Mucosa of gallbladder (tissue), 1 donor: ENCODE data around the gene CRB2. TPM values are rescaled to one million over a fixed set of nuclear protein-coding genes. Genes with fewer than 3 reads are reported as not detected.

Source experiments
- DNase-seq: peaks from one replicate; pipeline ENCODE4 v3.0.0-alpha.2; 2020; ENCODE audit warnings: low spot score
- total RNA-seq: library from RNA; stranded (reverse); gene quantifications from one replicate; pipeline ENCODE4 v1.2.1, GENCODE V29; 2021
- donor health status: DM: no; HTN: no; CAD: no.

Gene CRB2
- total RNA-seq, 1 donor from 2014 or later, result 0.06 TPM

DNA sequence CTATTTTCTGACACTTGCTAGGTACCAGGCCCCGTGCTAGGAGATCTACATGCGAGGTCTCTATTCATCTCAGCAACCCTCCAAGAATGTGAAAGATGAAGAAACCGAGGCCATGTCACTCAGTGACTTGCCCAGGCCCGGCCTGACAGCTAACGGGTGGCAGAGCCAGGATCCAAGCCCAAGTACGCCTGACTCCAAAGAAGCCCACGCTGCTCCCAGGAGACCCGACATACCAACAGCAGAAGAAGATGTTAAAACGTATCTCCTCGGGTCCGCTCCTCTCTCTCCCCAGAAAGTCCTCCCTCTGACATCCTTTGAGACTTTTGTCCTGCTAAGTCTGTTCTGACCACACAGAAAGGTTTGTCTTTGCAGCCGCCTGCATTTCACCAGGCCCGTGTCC, 65.2 kb downstream of the CRB2 start:
- DNase-seq, result no peak

DNA sequence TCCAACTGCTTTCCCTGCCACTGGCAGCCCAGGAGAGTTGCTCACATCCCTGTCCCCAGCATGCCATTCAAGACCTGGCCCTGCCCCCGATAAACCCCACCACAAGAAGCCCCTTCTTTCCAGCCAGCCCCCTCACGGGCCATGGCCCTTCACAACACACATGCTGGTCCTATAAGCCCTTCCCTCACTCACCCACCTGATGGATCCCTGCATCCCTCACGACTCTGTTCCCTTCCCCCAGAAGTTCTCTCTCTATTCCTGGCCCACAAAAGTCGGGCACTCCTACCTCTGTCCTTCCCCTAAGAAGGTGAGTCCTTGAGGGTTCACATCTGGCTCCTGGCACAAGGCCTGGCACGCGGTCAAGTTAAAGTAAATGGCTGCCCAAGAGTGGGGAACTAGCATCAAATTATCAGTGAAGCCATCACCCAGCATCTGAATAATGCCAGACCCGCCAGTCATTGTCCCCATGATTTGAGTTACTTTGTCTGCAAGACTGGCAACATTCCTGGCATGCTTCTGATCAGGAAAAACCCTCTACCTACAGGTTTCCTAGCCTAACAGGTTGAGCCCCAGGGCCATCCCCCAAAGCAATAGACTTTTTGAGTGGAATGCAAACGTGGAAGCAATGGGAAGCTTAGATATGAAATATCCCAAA, 65.9 kb downstream of the CRB2 start:
- no peak for DNase-seq

DNA sequence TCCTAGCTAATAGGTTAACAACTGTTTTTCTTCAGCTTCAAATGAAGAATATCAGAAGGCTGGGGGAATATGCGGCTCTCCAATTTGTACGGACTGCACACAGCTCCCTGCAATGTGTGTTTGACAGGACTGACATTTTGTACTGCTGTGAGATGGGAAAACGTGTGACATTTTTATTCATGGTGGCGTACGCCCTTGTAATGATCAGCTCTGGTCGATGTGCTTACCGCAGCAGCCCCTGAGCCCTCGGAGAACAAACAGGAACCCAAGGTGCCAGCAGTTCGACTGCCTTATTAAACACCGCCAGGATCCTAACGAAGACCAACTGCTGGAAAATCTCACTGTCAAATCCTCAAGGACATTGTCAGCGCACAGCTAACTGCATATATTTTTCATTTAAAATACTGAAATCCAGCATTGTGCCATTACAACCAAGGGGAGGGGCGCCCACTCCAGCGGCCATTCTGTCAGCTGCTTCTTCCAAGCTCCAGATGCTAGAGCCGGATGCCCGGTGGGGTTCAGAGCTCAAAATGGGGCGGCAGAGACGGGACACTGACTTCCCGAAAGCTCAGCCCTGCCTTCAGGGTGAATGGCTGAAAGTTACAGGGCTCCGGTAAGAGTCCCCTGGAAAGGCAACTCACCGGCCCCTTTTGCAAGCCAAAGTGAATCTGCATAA, 66.8 kb downstream of the CRB2 start:
- no peak for DNase-seq

DNA sequence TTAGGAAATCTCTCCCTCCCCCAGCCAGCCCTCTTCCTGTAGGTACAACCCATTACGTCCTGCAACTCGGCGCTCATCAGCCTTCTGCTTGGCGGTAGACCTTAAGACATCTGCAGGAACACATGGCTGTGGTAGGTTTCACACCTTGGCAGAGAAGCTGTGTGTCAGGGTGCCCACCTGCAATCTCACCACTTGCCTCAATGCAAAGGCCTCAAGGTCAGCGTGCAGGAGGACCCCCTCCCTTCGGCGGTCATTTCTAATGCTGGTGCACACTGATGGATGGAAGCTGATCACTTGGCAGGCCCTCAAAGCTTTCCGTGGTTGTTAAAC, 67.3 kb downstream of the CRB2 start:
- DNase-seq, result no peak

DNA sequence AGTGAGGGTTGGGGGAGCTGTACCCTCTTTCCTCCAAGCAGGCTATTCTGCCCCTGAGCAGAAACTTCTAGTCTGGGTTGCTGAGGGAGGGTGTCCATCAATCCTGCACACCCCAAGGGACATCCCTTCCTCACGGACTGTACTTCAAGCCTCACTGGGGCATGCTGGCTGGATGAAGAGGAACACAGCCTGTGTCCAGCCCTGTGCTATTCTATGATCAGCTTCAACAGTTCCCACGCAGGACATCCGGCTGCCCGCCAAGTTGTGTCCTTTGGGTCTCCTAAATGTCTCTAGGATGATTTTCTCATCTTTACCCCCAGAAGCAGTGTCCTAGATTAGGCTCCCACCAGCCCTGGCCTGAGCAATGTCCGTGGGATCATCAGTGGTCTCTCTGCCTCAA, 68.1 kb downstream of the CRB2 start:
- no peak for DNase-seq

DNA sequence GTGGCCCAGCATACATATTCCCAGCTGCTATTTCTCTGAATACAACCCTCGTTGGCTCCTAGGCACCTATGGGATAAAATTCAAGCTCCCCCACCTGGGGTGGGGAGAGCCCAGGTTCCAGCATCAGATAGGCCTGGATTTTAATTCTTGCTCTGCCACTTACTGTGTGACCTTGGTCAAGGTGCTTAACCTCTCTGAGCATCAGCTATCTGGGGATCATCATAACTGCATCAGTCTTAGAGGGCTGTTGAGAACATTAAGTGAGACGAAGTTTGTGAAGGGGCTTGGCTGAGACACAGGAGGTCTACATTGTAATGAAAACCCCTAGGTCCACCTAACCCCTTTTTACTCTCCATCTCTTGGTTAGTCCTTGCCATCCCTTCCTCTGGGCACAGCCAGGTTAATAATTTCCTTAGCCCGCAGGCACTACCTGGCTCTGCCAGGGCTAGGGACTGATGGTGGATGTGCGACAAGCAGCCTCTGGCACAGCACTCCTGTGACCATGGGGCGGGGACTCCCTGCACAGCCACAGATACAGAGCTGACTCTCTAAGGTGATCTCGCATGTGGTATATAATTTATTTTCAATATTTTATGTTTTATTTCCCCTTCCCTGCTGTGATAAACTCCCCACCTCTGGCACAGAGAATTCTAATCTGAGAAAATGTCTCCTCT, 68.7 kb downstream of the CRB2 start:
- DNase-seq, result no peak

DNA sequence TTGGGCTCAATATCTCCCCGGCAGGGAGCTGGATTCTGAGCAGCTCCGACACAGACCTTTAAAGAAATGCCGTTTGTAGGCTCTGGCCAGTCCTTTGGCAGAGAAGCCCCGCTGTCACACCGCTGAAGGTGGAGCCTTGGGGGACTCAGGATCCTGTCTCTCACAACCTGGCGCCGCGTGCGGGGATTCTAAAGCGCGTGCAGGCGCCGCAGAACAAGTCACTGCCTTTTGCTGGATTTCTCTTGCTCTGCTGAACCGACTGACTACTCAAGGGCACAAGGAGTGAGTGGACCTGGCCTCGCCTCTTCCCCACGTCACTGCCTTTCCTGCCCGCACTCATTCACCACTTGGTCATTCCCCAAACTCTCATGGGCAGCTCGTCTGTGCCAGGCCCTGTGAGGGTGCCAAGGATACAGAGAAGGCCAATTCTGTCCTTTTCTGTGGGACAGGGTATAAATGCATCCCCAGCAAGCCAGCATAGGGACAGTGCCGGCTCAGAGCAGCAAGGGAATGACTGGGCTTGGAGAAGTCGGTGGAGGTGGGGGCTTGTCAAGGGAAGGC, 69.3 kb downstream of the CRB2 start:
- DNase-seq, result no peak

DNA sequence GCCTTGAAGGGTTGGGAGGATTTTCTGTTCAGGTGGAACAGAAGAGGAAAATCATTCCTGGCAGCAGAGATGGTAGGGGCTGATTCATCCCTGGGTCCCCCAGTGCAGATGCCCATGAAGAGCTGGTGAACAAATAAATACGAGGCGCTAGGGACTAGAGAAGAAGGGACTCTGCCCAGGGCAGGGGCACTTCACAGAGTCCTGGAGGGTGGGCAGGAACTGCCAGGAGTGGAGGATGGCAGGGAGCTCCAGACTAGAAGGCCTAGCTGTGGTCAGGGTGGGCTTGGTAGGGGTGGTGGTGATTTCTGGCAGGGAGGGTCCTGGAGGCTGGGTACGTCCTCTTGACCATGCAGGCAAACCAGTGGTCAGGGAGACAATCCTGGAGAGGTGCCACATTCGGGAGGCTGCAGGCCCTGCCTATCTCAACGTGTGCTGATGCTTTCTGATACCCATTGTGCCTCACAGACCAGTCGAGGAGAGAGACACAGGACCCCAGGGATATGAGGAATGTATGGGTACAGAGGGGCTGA, 69.9 kb downstream of the CRB2 start:
- no peak for DNase-seq

DNA sequence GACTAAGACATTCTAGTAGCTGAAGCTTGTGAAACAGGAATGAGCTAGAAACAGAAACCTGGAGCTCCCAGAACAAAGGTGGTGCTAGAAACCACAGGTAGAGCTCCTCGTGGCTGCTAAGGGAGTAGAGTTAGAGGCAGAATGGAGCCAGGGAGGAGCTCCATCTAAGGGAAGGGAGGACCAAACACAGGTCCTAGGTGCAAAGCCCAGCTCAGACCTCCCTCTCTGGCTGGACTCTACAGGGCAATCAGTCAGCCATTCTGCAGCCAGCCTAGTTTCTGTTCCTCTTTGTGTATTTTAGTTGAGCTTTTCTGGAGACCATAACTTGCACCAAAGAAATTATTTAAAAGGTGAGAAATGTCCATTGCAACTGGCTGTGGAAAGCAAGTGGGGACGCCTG, 70.4 kb downstream of the CRB2 start:
- no peak for DNase-seq

Other genes starting within 250 kb of the CRB2 start
- gene STRBP, start 87.6 kb upstream of the CRB2 start, total RNA-seq, result 37.2 TPM